ENCODE measurements around the gene TMEM169. TPM values are rescaled to one million over a fixed set of nuclear protein-coding genes. Genes with fewer than 3 reads are reported as not detected.

TMEM169 gene
- total and polyA plus RNA-seq, 4 donors = 0.42 to 1.9 (median 0.80) TPM

GRCh38 chr2:216131175-216131926 lies 49.6 kb downstream of the TMEM169 start:
- WGBS = 59% methylated on average over 3 of the region's 3 CpGs
- Histone ChIP-seq H3K4me3 (ENCODE audit: low read depth in 1 of 3, low read length in 3 of 3) (peak overlapping the region in 1 of 3 donors; percentile 0), H3K27ac (ENCODE audit: low read depth in 1 of 2, low read length in 2 of 2) (peak overlapping the region in 1 of 2 donors; percentile 48)

More at GRCh38 chr2:216131175-216131926, 49.6 kb downstream of the TMEM169 start:
- TF ChIP-seq JUND (IDR thresholded peaks at IDR 0.05) (no peak), EGR1 (IDR thresholded peaks at IDR 0.05; ENCODE audit: low read depth in 2 of 2) (no peak), HNF4G (IDR thresholded peaks at IDR 0.05) (no peak), ATF3 (IDR thresholded peaks at IDR 0.05) (no peak), YY1 (IDR thresholded peaks at IDR 0.05) (no peak), RXRA (IDR thresholded peaks at IDR 0.05) (no peak), REST (IDR thresholded peaks at IDR 0.05) (no peak), GABPA (IDR thresholded peaks at IDR 0.05 in 1 of 2, conservative IDR thresholded peaks at IDR 0.05 in 1 of 2) (no peak), FOXA2 (IDR thresholded peaks at IDR 0.05) (no peak), NR2F2 (IDR thresholded peaks at IDR 0.05) (no peak), FOXA1 (IDR thresholded peaks at IDR 0.05) (no peak), SP1 (IDR thresholded peaks at IDR 0.05) (no peak), HNF4A (conservative IDR thresholded peaks at IDR 0.05) (no peak), RAD21 (IDR thresholded peaks at IDR 0.05) (no peak), TAF1 (conservative IDR thresholded peaks at IDR 0.05) (no peak)
- TF ChIP-seq, protein P1, sequence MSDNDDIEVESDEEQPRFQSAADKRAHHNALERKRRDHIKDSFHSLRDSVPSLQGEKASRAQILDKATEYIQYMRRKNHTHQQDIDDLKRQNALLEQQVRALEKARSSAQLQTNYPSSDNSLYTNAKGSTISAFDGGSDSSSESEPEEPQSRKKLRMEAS (IDR thresholded peaks at IDR 0.05) = no peak
- TF ChIP-seq, protein P2, sequence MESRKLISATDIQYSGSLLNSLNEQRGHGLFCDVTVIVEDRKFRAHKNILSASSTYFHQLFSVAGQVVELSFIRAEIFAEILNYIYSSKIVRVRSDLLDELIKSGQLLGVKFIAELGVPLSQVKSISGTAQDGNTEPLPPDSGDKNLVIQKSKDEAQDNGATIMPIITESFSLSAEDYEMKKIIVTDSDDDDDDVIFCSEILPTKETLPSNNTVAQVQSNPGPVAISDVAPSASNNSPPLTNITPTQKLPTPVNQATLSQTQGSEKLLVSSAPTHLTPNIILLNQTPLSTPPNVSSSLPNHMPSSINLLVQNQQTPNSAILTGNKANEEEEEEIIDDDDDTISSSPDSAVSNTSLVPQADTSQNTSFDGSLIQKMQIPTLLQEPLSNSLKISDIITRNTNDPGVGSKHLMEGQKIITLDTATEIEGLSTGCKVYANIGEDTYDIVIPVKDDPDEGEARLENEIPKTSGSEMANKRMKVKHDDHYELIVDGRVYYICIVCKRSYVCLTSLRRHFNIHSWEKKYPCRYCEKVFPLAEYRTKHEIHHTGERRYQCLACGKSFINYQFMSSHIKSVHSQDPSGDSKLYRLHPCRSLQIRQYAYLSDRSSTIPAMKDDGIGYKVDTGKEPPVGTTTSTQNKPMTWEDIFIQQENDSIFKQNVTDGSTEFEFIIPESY (IDR thresholded peaks at IDR 0.05) = no peak
- TF ChIP-seq, protein P3, sequence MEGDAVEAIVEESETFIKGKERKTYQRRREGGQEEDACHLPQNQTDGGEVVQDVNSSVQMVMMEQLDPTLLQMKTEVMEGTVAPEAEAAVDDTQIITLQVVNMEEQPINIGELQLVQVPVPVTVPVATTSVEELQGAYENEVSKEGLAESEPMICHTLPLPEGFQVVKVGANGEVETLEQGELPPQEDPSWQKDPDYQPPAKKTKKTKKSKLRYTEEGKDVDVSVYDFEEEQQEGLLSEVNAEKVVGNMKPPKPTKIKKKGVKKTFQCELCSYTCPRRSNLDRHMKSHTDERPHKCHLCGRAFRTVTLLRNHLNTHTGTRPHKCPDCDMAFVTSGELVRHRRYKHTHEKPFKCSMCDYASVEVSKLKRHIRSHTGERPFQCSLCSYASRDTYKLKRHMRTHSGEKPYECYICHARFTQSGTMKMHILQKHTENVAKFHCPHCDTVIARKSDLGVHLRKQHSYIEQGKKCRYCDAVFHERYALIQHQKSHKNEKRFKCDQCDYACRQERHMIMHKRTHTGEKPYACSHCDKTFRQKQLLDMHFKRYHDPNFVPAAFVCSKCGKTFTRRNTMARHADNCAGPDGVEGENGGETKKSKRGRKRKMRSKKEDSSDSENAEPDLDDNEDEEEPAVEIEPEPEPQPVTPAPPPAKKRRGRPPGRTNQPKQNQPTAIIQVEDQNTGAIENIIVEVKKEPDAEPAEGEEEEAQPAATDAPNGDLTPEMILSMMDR (IDR thresholded peaks at IDR 0.05; ENCODE audit: low read depth, low read length, missing input control) = no peak
- H3K9me3 ChIP-seq (ENCODE audit: control insufficient read depth in 4 of 4, low read length in 3 of 4) = no peaks in the 10 kb centered on the region
- no peak for DNase-seq (ENCODE audit: low spot score)
- H3K4me1 ChIP-seq (ENCODE audit: control insufficient read depth in 4 of 4, insufficient read depth in 4 of 4, low read length in 3 of 4) = peaks cover 12 to 65% (median 55%) of the 10 kb centered on the region in 4 donors
- H3K27me3 ChIP-seq (ENCODE audit: control insufficient read depth in 4 of 4, insufficient read depth in 4 of 4, low read length in 3 of 4) = no peaks in the 10 kb centered on the region
- H3K9ac ChIP-seq (ENCODE audit: low read depth in 1 of 2, low read length in 2 of 2) = peak overlapping the region in 1 of 2 donors; percentile 48
- H3K36me3 ChIP-seq (ENCODE audit: control insufficient read depth in 4 of 4, insufficient read depth in 3 of 4, low read depth in 1 of 4, low read length in 3 of 4) = peaks cover 8 to 55% (median 33%) of the 10 kb centered on the region in 4 donors
